Stimulated activated CD4-positive, alpha-beta T cell treated with anti-CD3 and anti-CD28 coated beads, Interleukin-1b, Interleukin-23, amount 100 ng/mL, for 24 hours (primary cell): Measurements from ENCODE around the gene CCDC149.

Experiments used
- DNase-seq, 4 experiments: peaks; one replicate each; pipeline ENCODE4 v3.0.0-alpha.2; 2020; ENCODE audit warnings: low read depth in 4 of 4, low spot score in 1 of 4

The CCDC149 gene

GRCh38 chr4:24805566-24805965 is 107.3 kb downstream of the CCDC149 start:
- no peak for DNase-seq

- DNase-seq, result no peak
These were observed 107.8 kb downstream of the CCDC149 start for GRCh38 chr4:24805067-24805466.

GRCh38 chr4:24802648-24803047 is 110.2 kb downstream of the CCDC149 start:
- DNase-seq, result no peak

- DNase-seq, result no peak
These were observed 111.5 kb downstream of the CCDC149 start for GRCh38 chr4:24801136-24801855.

GRCh38 chr4:24800325-24800895 is 112.4 kb downstream of the CCDC149 start:
- no peak for DNase-seq

- no peak for DNase-seq
These were observed 113.1 kb downstream of the CCDC149 start for GRCh38 chr4:24799544-24800324.

GRCh38 chr4:24799196-24799543 is 113.7 kb downstream of the CCDC149 start:
- no peak for DNase-seq

GRCh38 chr4:24798036-24798610 is 114.7 kb downstream of the CCDC149 start:
- no peak for DNase-seq

- no peak for DNase-seq
These were observed 116.2 kb downstream of the CCDC149 start for GRCh38 chr4:24796620-24797019.

- no peak for DNase-seq
These were observed 117.0 kb downstream of the CCDC149 start for GRCh38 chr4:24795666-24796381.

- no peak for DNase-seq
These were observed 117.8 kb downstream of the CCDC149 start, which contains the start of gene SOD3 for GRCh38 chr4:24794916-24795665. TSS of gene SOD3 (plus strand) at chr4:24795573. CDS start at chr4:24799522, 3,949 bp downstream.

- no peak for DNase-seq
These were observed 118.4 kb downstream of the CCDC149 start for GRCh38 chr4:24794480-24794879.

- no peak for DNase-seq
These were observed 118.8 kb downstream of the CCDC149 start for GRCh38 chr4:24794051-24794450.

GRCh38 chr4:24793219-24794005 is 119.4 kb downstream of the CCDC149 start:
- DNase-seq, result no peak

GRCh38 chr4:24792552-24792951 is 120.3 kb downstream of the CCDC149 start:
- no peak for DNase-seq

GRCh38 chr4:24791043-24791442 is 121.8 kb downstream of the CCDC149 start:
- no peak for DNase-seq

GRCh38 chr4:24783506-24783905 is 129.3 kb downstream of the CCDC149 start:
- no peak for DNase-seq

GRCh38 chr4:24781999-24782745 is 130.7 kb downstream of the CCDC149 start:
- no peak for DNase-seq

GRCh38 chr4:24780936-24781495 is 131.8 kb downstream of the CCDC149 start:
- no peak for DNase-seq
